GM10266 (cell line): ENCODE measurements around the gene ATMIN.

Experiments
- DNase-seq: peaks from one replicate; pipeline ENCODE4 v3.0.0; 2012; ENCODE audit errors: extremely low spot score
- CTCF ChIP-seq: IDR thresholded peaks from 2 replicates; pipeline ENCODE4 v1.5.1; 2012; ENCODE audit warnings: mild to moderate bottlenecking, low read depth; ENCODE audit not compliant: control insufficient read depth, insufficient read depth; ENCODE audit errors: missing control alignments

ATMIN gene

DNA sequence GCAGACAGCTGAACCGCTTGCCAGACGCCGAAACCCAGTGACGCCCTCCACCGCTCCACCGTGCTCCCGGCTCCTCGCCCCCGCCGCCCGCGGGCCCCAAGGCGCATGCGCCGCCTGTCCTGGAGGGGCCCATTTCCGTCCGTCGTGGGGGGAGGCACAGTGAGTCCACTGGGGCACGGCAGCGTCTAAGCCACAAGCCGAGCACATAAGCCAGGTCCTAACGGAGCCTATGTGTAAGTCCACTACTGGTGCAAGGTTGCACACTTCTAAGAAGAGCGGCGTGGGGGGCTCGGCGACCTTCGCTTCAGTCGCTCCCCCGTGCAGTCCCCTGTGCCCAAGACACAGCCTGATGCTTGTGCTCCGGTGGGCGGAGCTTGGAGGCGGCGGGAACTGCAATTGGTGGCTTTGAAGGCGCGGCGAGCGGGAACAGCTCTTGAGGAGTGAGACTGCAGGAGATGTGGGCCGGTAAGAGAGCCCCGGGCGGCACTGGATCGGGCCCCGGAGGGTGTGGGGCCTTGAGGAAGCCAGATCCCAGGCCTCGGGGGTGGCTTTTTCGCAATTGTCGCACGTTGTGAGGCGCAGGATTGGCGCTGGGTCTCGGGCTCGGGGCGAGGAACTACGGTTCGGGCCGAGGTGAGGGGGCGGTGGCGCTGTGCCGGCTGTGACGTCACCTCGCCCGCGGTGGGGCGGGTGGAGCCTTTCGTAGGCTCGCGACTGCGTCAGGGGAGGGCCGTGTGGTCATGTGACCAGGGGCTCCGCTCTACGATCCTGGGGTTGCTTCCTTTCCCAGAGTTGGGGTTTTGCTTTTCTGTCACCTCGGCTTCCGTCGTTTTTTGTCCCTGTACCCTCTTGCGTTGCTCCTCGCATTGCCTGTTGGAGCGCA is 28.6 kb upstream of the ATMIN start, which contains the start of the genes CENPN and CMC2:
CENPN (plus strand) TSS at position 402 of the 883 bp plus-strand sequence. CDS start 4,726 bp downstream, outside the sequence.
CMC2 (minus strand) TSS at position 73 of the 883 bp plus-strand sequence. CDS start 9,491 bp downstream, outside the sequence.
- peak; percentile 90 for DNase-seq
- TF ChIP-seq CTCF = no peak

DNA sequence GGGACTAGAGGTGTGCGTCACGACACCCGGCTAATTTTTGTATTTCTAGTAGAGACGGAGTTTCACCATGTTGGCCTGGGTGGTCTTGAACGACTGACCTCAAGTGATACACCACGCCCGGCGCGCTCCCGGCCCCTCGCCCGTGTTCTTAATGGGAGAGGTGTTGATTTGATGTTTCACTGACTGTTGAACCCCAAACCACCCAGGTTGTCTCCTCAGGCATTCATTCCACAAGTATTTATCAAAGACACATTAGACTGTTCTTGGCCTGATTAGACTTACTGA is 27.2 kb upstream of the ATMIN start:
- no peak for TF ChIP-seq CTCF
- DNase-seq = no peak

DNA sequence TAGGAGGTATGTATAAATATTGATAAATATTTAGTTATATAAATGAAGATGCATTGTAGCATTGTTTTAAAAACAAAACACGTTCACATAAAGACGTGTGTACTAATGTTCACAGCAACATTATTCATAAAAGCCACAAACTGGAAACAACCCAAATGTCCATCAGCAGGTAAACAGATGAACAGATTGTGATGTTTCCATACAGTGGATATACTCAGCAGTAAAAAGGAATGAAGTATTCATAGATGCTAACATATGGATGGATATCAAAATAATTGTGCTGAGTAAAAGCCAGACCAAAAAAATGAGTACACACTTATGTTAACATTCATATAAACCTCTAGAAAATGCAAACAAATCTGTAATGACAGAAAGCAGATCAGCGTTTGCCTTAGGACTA is 22.7 kb upstream of the ATMIN start:
- DNase-seq = no peak
- no peak for TF ChIP-seq CTCF

GRCh38 chr16:81014672-81015071 is 21.0 kb upstream of the ATMIN start:
- TF ChIP-seq CTCF = no peak
- DNase-seq = no peak

DNA sequence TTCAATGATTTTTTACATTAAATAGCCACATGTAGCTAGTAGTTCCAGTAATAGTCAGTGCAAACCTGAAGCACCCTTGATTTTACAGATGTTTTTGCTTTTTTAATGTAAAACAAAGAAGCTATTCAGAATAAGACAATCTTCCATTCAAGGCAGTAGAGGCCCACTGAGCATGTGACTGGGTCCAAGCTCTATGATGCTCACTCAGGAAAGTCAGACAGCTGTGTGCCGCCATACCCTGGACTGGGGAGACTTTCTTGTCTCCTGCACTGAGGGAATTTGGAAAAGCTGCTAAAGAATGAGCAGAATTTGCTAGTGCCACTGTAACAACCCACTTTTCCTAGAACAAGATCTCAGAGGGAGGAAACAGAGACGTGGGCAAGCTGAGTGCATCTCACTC is 17.1 kb upstream of the ATMIN start:
- no peak for DNase-seq
- TF ChIP-seq CTCF = no peak

GRCh38 chr16:81026429-81026828 is 9.2 kb upstream of the ATMIN start:
- no peak for TF ChIP-seq CTCF
- no peak for DNase-seq

- DNase-seq = no peak
- no peak for TF ChIP-seq CTCF
Measured at GRCh38 chr16:81029930-81030604, 5.6 kb upstream of the ATMIN start.
